Measurements from ENCODE around the gene CADPS2. TPM values are rescaled to one million over a fixed set of nuclear protein-coding genes. Genes with fewer than 3 reads are reported as not detected.

Gene CADPS2
- total and polyA plus RNA-seq, 2 of the 8 experiments (the other 6 are each of a cell fraction or from before 2014, with no cell fraction given): 8.9 to 22.3 TPM

GRCh38 chr7:122675621-122676020, 210.6 kb downstream of the CADPS2 start:
- CTCF ChIA-PET (ENCODE audit: partially characterized antibody): interaction anchor here (2.6 kb wide), 1 partner anchor 14 kb away, joined by 10 read pairs; no protein-coding TSS in a partner anchor
- no peaks in the 10 kb centered on the region for H3K79me1 ChIP-seq (ENCODE audit: low read depth, low read length)
- peak overlapping the region; percentile 55 for H2BK12ac ChIP-seq (ENCODE audit: low read depth, low read length)
- no peak overlapping the region for H2BK120ac ChIP-seq (replicated peaks; ENCODE audit: low read depth, low read length)
- peaks cover 6 to 30% (median 19%) of the 10 kb centered on the region in 4 experiments for H3K4me1 ChIP-seq (replicated peaks in 1 of 4; ENCODE audit: control insufficient read depth in 3 of 4, insufficient read depth in 4 of 4, low read length in 3 of 4)
- no peak overlapping the region for H3K27ac ChIP-seq (ENCODE audit: low read depth, low read length)
- H3K79me2 ChIP-seq (ENCODE audit: control insufficient read depth in 1 of 2, insufficient read depth in 2 of 2, low read length in 2 of 2): peaks cover 0 to 11% of the 10 kb centered on the region in 2 experiments; a peak in 2 of 4 replicates
- H3K27me3 ChIP-seq (replicated peaks in 1 of 4; ENCODE audit: control insufficient read depth in 3 of 4, extremely low read depth in 1 of 4, insufficient read depth in 3 of 4, low read length in 3 of 4): peaks cover 0 to 2% (median 0%) of the 10 kb centered on the region in 4 experiments; a peak in 1 of 7 replicates
- H2BK15ac ChIP-seq (ENCODE audit: low read length): no peak overlapping the region
- H3K4ac ChIP-seq (replicated peaks; ENCODE audit: insufficient read length, low read depth, low read length): no peak overlapping the region
- H3K4me3 ChIP-seq (ENCODE audit: extremely low read depth in 1 of 4, insufficient read depth in 2 of 4, low read depth in 3 of 4, low read length in 4 of 4): no peak overlapping the region
- H2BK5ac ChIP-seq (ENCODE audit: low read depth, low read length): no peak overlapping the region; the same call in 1 of the 2 replicates
- FAIRE-seq (peak; percentile 42), DNase-seq (ENCODE audit: low read depth in 1 of 2, low spot score in 2 of 2) (no peak)
- no peak overlapping the region for H4K91ac ChIP-seq (replicated peaks; ENCODE audit: insufficient read length, low read length)
- no peak overlapping the region for H3K4me2 ChIP-seq (ENCODE audit: insufficient read depth in 1 of 2, low read depth in 2 of 2, low read length in 2 of 2)
- H2AK5ac ChIP-seq (ENCODE audit: low read depth, low read length): 0 out of 2 replicates have a peak overlapping the region, but pooled peaks have one; percentile 6
- POLR2A ChIA-PET (ENCODE audit: partially characterized antibody): interaction anchor here (0.6 kb wide), 1 partner anchor 291 kb away, joined by 3 read pairs; no protein-coding TSS in a partner anchor
- no peak overlapping the region for H3K23ac ChIP-seq (ENCODE audit: insufficient read length)
- peaks cover 0 to 4% (median 0%) of the 10 kb centered on the region in 4 experiments; a peak in 1 of 8 replicates for H3K36me3 ChIP-seq (ENCODE audit: control insufficient read depth in 2 of 4, insufficient read depth in 4 of 4, low read length in 3 of 4)
- 0 out of 2 replicates have a peak overlapping the region, but pooled peaks have one; percentile 34 for H2BK20ac ChIP-seq (ENCODE audit: low read length)
- H3K56ac ChIP-seq (replicated peaks; ENCODE audit: insufficient read length, low read depth, low read length): no peak overlapping the region
- 74% methylated on average over 7 of the region's 7 CpGs; no CpG with 5 or more reads in 1 of the 2 experiments for WGBS, 2 experiments (ENCODE audit: extremely low coverage in 1 of 2, insufficient coverage in 1 of 2, insufficient read length in 1 of 2, insufficient replicate concordance in 2 of 2, low coverage in 1 of 2, low lambda C conversion rate in 2 of 2, missing lambda C conversion rate in 1 of 2)
- H3K18ac ChIP-seq (ENCODE audit: extremely low read depth, low read length): no peak overlapping the region
- no peaks in the 10 kb centered on the region for H3K23me2 ChIP-seq (ENCODE audit: low read depth, low read length)
- TF ChIP-seq TBP (IDR thresholded peaks at IDR 0.05; ENCODE audit: low read depth, low read length) (no peak), CTCF (IDR thresholded peaks at IDR 0.05; ENCODE audit: control extremely low read depth in 1 of 3, insufficient read depth in 1 of 3, low read depth in 1 of 3, low read length in 3 of 3) (peak; percentile 24 to 35 (median 28)), ASH2L (IDR thresholded peaks at IDR 0.05; ENCODE audit: low read length) (no peak), RAD21 (IDR thresholded peaks at IDR 0.05 in 1 of 2, conservative IDR thresholded peaks at IDR 0.05 in 1 of 2; ENCODE audit: low read depth in 2 of 2, low read length in 2 of 2) (peak; percentile 61 to 64), SIX5 (IDR thresholded peaks at IDR 0.05; ENCODE audit: low read depth, low read length) (no peak), HDAC2 (IDR thresholded peaks at IDR 0.05; ENCODE audit: borderline replicate concordance in 1 of 2, low read depth in 2 of 2, low read length in 2 of 2) (no peak), EZH2 (IDR thresholded peaks at IDR 0.05; ENCODE audit: low read depth, low read length, severe bottlenecking) (no peak)
- no peak overlapping the region for H3K14ac ChIP-seq (ENCODE audit: insufficient read length)
- peaks cover 3 to 8% of the 10 kb centered on the region in 2 experiments; a peak in 2 of 4 replicates for H3K9me3 ChIP-seq (ENCODE audit: insufficient read depth in 2 of 2, low read depth in 1 of 2, low read length in 1 of 2)
- H3K9ac ChIP-seq (replicated peaks in 1 of 4; ENCODE audit: extremely low read depth in 1 of 4, low read depth in 3 of 4, low read length in 3 of 4): no peak overlapping the region
- no peak overlapping the region for H2AFZ ChIP-seq (ENCODE audit: low read length)
- H4K8ac ChIP-seq (ENCODE audit: extremely low read depth, insufficient read depth, low read length): no peak overlapping the region
- H4K5ac ChIP-seq (ENCODE audit: insufficient read length, low read depth, low read length): no peak overlapping the region
- H4K20me1 ChIP-seq (replicated peaks in 1 of 2; ENCODE audit: control insufficient read depth in 1 of 2, insufficient read depth in 2 of 2, low read length in 2 of 2): no peaks in the 10 kb centered on the region

All from H1 (cell line).